ENCODE results near the gene KLHL2.

DNA sequence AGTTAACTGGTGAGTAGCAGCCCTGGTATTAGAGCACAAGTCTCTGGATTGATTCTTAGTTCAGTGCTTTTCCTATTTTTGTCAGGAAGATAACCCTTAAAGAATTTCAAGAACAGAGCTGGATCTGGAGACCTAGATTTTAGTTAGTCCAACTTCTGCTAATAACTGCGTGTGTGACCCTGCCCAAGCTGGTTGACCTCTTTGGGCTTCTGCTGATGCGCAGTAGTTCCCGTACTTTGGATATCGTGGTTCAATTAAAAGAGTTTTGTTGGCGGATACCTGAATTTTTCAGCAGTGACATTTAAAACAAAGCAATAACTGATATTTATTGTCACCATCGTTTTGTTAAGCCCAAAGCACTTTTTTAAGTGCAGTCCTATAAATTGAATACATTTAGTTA, 129.4 kb downstream of the KLHL2 start:
- TF ChIP-seq POLR2AphosphoS5 (IDR thresholded peaks at IDR 0.05; ENCODE audit: borderline replicate concordance, low read depth, low read length) (no peak), EZH2 (IDR thresholded peaks at IDR 0.05) (no peak), FOXP2 (optimal IDR thresholded peaks at IDR 0.05; ENCODE audit: control extremely low read depth, extremely low read length, insufficient read depth) (no peak)
